ENCODE data around the gene ADAM20.

- TF ChIP-seq CTCF (IDR thresholded peaks at IDR 0.05; ENCODE audit: low read depth, low read length): no peak
- no peak for TF ChIP-seq EZH2phosphoT487 (IDR thresholded peaks at IDR 0.05; ENCODE audit: low read depth)
These were observed 19.0 kb downstream of the ADAM20 start for GRCh38 chr14:70515811-70516210.

All from OCI-LY3 (cell line).